K562 (cell line): Measurements from ENCODE around the gene KAZN.

ENCODE experiments used
- ATF6 ChIP-seq: sonication (generic); formaldehyde crosslinking; IDR thresholded peaks from 2 replicates; pipeline ENCODE4 v1.4.0; 2020; ENCODE audit warnings: mild to moderate bottlenecking, missing genetic modification reagents
- CBX8 ChIP-seq: fragments of 200-600 bp; sonication (generic); IDR thresholded peaks from 2 replicates; pipeline ENCODE4 v1.6.1; 2012; ENCODE audit warnings: borderline replicate concordance, mixed run types, low read depth, mild to moderate bottlenecking, moderate library complexity, mixed read lengths, low read length, control low read depth, inconsistent platforms; ENCODE audit not compliant: poor library complexity, severe bottlenecking; ENCODE audit errors: extremely low read depth
- E2F1 ChIP-seq: sonication (generic); formaldehyde crosslinking; IDR thresholded peaks from 2 replicates; pipeline ENCODE4 v1.8.1; 2023; ENCODE audit warnings: mild to moderate bottlenecking, missing genetic modification reagents, moderate library complexity
- FOXA1 ChIP-seq: fragments of 450-650 bp; IDR thresholded peaks from 2 replicates; pipeline ENCODE4 v1.6.1; 2016; ENCODE audit warnings: mild to moderate bottlenecking, borderline replicate concordance
- FOXK1 ChIP-seq: sonication (generic); formaldehyde crosslinking; IDR thresholded peaks from 2 replicates; pipeline ENCODE4 v1.8.0; 2022; ENCODE audit warnings: missing genetic modification reagents, mild to moderate bottlenecking, borderline replicate concordance
- GABPA ChIP-seq: fragments of 200-800 bp; sonication (Bioruptor generic); conservative IDR thresholded peaks from 2 replicates; pipeline ENCODE4 v1.6.1; 2016; ENCODE audit warnings: low read depth, missing genetic modification characterization, missing compliant biosample characterization
- RAD21 ChIP-seq, 2 experiments: fragments of 250-450 bp in 1 of 2; fragments of 450-650 bp in 1 of 2; sonication (Bioruptor Pico) in 1 of 2; formaldehyde crosslinking in 1 of 2; IDR thresholded peaks in 1 of 2; conservative IDR thresholded peaks in 1 of 2; 2 replicates each; pipeline versions ENCODE4 v1.4.0 to v1.8.0; 2020 to 2022; ENCODE audit warnings: mild to moderate bottlenecking in 2 of 2, moderate library complexity in 1 of 2
- RCOR1 ChIP-seq, 2 experiments: IDR thresholded peaks; 2 replicates each; pipeline ENCODE4 v1.6.1; 2012; ENCODE audit warnings: low read depth in 2 of 2, low read length in 2 of 2, borderline replicate concordance in 1 of 2, improper control_type of control experiment in 1 of 2
- TEAD4 ChIP-seq, 2 experiments: sonication (generic) in 1 of 2; formaldehyde crosslinking in 1 of 2; IDR thresholded peaks; 2 replicates each; pipeline versions ENCODE4 v1.6.1 to v1.8.0; 2012 to 2022; ENCODE audit warnings: borderline replicate concordance in 1 of 2, inconsistent platforms in 1 of 2, low read length in 1 of 2, mild to moderate bottlenecking in 1 of 2, missing genetic modification reagents in 1 of 2
- ZNF354B ChIP-seq: fragments of 250-450 bp; sonication (Bioruptor Pico); IDR thresholded peaks from 2 replicates; pipeline ENCODE4 v1.4.0; 2020
- ZNF589 ChIP-seq: fragments of 200-800 bp; sonication (Bioruptor generic); IDR thresholded peaks from 2 replicates; pipeline ENCODE4 v1.6.1; 2016; ENCODE audit warnings: low read depth, missing genetic modification characterization, missing compliant biosample characterization

- TF ChIP-seq FOXA1 (no peak), CBX8 (no peak), FOXK1 (CRISPR knock-in tag) (no peak), ZNF589 (CRISPR knock-in tag) (no peak), ZNF354B (CRISPR knock-in tag) (no peak), RCOR1 (IDR thresholded peaks at IDR 0.05; ENCODE audit: borderline replicate concordance in 1 of 2, low read depth in 2 of 2, low read length in 2 of 2) (no peak), E2F1 (CRISPR knock-in tag) (no peak), GABPA (tag) (no peak), RAD21 (CRISPR knock-in tag; conservative IDR thresholded peaks at IDR 0.05 in 1 of 2, IDR thresholded peaks at IDR 0.05 in 1 of 2) (no peak), ATF6 (no peak), TEAD4 (IDR thresholded peaks at IDR 0.05; ENCODE audit: low read length) (no peak), TEAD4 (CRISPR knock-in tag; IDR thresholded peaks at IDR 0.05; ENCODE audit: borderline replicate concordance) (no peak)
Observed at GRCh38 chr1:15031251-15031933, 432.9 kb downstream of the KAZN start.
